ENCODE measurements around the gene SLC9A8. TPM values are rescaled to one million over a fixed set of nuclear protein-coding genes. Genes with fewer than 3 reads are reported as not detected.
A peak's percentile ranks its signal among the peaks of the same experiment; 100 is the strongest.

Gene SLC9A8
- total RNA-seq, 1 experiment from 2014 or later = 21.4 TPM

- no TSS peak for BruUV-seq (replicated peaks)
- H3K79me2 ChIP-seq (ENCODE audit: low read depth) = no peaks in the 10 kb centered on the region
- no peak for DNase-seq
- ChIA-PET POLR2A (ENCODE audit: unreplicated experiment) (no interaction called here), CTCF (interaction anchor here (1.1 to 1.5 kb wide), 2 partner anchors 47 to 301 kb away, joined by 3 read pairs; no protein-coding TSS in a partner anchor)
- peaks cover 18% of the 10 kb centered on the region; the same call in 1 of the 2 replicates for H3F3A ChIP-seq (ENCODE audit: insufficient read depth, low read depth)
- TF ChIP-seq EZH2 (IDR thresholded peaks at IDR 0.05; ENCODE audit: low read depth) = no peak
- TF ChIP-seq, protein P1, sequence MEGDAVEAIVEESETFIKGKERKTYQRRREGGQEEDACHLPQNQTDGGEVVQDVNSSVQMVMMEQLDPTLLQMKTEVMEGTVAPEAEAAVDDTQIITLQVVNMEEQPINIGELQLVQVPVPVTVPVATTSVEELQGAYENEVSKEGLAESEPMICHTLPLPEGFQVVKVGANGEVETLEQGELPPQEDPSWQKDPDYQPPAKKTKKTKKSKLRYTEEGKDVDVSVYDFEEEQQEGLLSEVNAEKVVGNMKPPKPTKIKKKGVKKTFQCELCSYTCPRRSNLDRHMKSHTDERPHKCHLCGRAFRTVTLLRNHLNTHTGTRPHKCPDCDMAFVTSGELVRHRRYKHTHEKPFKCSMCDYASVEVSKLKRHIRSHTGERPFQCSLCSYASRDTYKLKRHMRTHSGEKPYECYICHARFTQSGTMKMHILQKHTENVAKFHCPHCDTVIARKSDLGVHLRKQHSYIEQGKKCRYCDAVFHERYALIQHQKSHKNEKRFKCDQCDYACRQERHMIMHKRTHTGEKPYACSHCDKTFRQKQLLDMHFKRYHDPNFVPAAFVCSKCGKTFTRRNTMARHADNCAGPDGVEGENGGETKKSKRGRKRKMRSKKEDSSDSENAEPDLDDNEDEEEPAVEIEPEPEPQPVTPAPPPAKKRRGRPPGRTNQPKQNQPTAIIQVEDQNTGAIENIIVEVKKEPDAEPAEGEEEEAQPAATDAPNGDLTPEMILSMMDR (conservative IDR thresholded peaks at IDR 0.05) = no peak
- no peak overlapping the region for H3K4me3 ChIP-seq
- no peak overlapping the region for H2AFZ ChIP-seq
- peaks cover 8% of the 10 kb centered on the region; the same call in 1 of the 2 replicates for H3K4me1 ChIP-seq (replicated peaks; ENCODE audit: insufficient read depth)
- H3K9me3 ChIP-seq (ENCODE audit: insufficient read depth, low read depth) = no peaks in the 10 kb centered on the region
- no peaks in the 10 kb centered on the region for H3K9me2 ChIP-seq (ENCODE audit: insufficient read depth)
- H3K27ac ChIP-seq = no peak overlapping the region
- intact Hi-C loops (cut with micrococcal nuclease; ENCODE audit: unreplicated experiment) = no loop called here
- H3K36me3 ChIP-seq (ENCODE audit: low read depth) = peaks cover 12% of the 10 kb centered on the region
- no peaks in the 10 kb centered on the region for H3K27me3 ChIP-seq (ENCODE audit: insufficient read depth, low read depth)
- no peaks in the 10 kb centered on the region for H4K20me1 ChIP-seq (ENCODE audit: insufficient read depth)
- H3K4me2 ChIP-seq = no peak overlapping the region
These were observed 30.5 kb downstream of the SLC9A8 start for GRCh38 chr20:49843139-49843538.

GRCh38 chr20:49843770-49844380 lies 31.2 kb downstream of the SLC9A8 start:
- Histone ChIP-seq H3K9me3 (ENCODE audit: insufficient read depth, low read depth) (no peaks in the 10 kb centered on the region), H2AFZ (no peak overlapping the region), H3K27me3 (ENCODE audit: insufficient read depth, low read depth) (no peaks in the 10 kb centered on the region), H4K20me1 (ENCODE audit: insufficient read depth) (no peaks in the 10 kb centered on the region), H3K4me1 (replicated peaks; ENCODE audit: insufficient read depth) (peaks cover 8% of the 10 kb centered on the region; the same call in 1 of the 2 replicates), H3K4me2 (no peak overlapping the region), H3K9me2 (ENCODE audit: insufficient read depth) (no peaks in the 10 kb centered on the region), H3F3A (ENCODE audit: insufficient read depth, low read depth) (peaks cover 21% of the 10 kb centered on the region; the same call in 1 of the 2 replicates), H3K4me3 (no peak overlapping the region), H3K79me2 (ENCODE audit: low read depth) (no peaks in the 10 kb centered on the region), H3K36me3 (ENCODE audit: low read depth) (peaks cover 18% of the 10 kb centered on the region), H3K27ac (peak overlapping the region; percentile 34; the same call in 1 of the 2 replicates)
- no peak for DNase-seq
- TF ChIP-seq, protein P1 (conservative IDR thresholded peaks at IDR 0.05) = no peak
- no peak for TF ChIP-seq EZH2 (IDR thresholded peaks at IDR 0.05; ENCODE audit: low read depth)
- ChIA-PET POLR2A (ENCODE audit: unreplicated experiment) (interaction anchor here (0.7 kb wide), 1 partner anchor 296 kb away, joined by 23 read pairs; no protein-coding TSS in a partner anchor), CTCF (interaction anchor here (0.6 to 1.5 kb wide), 3 partner anchors 46 to 302 kb away, joined by 3 to 4 read pairs (median 3); no protein-coding TSS in a partner anchor)
- intact Hi-C loops (cut with micrococcal nuclease; ENCODE audit: unreplicated experiment) = no loop called here
- no TSS peak for BruUV-seq (replicated peaks)

- intact Hi-C loops (cut with micrococcal nuclease; ENCODE audit: unreplicated experiment) = no loop called here
- Histone ChIP-seq H2AFZ (no peak overlapping the region), H3K27me3 (ENCODE audit: insufficient read depth, low read depth) (no peaks in the 10 kb centered on the region), H4K20me1 (ENCODE audit: insufficient read depth) (no peaks in the 10 kb centered on the region), H3K36me3 (ENCODE audit: low read depth) (peaks cover 19% of the 10 kb centered on the region), H3K9me3 (ENCODE audit: insufficient read depth, low read depth) (no peaks in the 10 kb centered on the region), H3K4me2 (no peak overlapping the region), H3K9me2 (ENCODE audit: insufficient read depth) (no peaks in the 10 kb centered on the region), H3K4me1 (replicated peaks; ENCODE audit: insufficient read depth) (peaks cover 8% of the 10 kb centered on the region; the same call in 1 of the 2 replicates), H3K27ac (0 out of 2 replicates have a peak overlapping the region, but pooled peaks have one; percentile 25), H3F3A (ENCODE audit: insufficient read depth, low read depth) (peaks cover 22% of the 10 kb centered on the region; the same call in 1 of the 2 replicates), H3K79me2 (ENCODE audit: low read depth) (no peaks in the 10 kb centered on the region), H3K4me3 (no peak overlapping the region)
- TF ChIP-seq, protein P1 (conservative IDR thresholded peaks at IDR 0.05) = no peak
- TF ChIP-seq EZH2 (IDR thresholded peaks at IDR 0.05; ENCODE audit: low read depth) = no peak
- BruUV-seq (replicated peaks) = no TSS peak
- POLR2A ChIA-PET (ENCODE audit: unreplicated experiment) = no interaction called here
- CTCF ChIA-PET = interaction anchor here (0.5 to 1.3 kb wide), 3 partner anchors 43 to 233 kb away, joined by 3 to 9 read pairs (median 4); no protein-coding TSS in a partner anchor
- no peak for DNase-seq
These were observed 32.4 kb downstream of the SLC9A8 start for GRCh38 chr20:49845060-49845459.
